Measurements from ENCODE around the gene SELENOS. TPM values are rescaled to one million over a fixed set of nuclear protein-coding genes. Genes with fewer than 3 reads are reported as not detected.

SELENOS gene
- total RNA-seq, 2 donors from 2014 or later: 68.3 to 113 TPM

DNA sequence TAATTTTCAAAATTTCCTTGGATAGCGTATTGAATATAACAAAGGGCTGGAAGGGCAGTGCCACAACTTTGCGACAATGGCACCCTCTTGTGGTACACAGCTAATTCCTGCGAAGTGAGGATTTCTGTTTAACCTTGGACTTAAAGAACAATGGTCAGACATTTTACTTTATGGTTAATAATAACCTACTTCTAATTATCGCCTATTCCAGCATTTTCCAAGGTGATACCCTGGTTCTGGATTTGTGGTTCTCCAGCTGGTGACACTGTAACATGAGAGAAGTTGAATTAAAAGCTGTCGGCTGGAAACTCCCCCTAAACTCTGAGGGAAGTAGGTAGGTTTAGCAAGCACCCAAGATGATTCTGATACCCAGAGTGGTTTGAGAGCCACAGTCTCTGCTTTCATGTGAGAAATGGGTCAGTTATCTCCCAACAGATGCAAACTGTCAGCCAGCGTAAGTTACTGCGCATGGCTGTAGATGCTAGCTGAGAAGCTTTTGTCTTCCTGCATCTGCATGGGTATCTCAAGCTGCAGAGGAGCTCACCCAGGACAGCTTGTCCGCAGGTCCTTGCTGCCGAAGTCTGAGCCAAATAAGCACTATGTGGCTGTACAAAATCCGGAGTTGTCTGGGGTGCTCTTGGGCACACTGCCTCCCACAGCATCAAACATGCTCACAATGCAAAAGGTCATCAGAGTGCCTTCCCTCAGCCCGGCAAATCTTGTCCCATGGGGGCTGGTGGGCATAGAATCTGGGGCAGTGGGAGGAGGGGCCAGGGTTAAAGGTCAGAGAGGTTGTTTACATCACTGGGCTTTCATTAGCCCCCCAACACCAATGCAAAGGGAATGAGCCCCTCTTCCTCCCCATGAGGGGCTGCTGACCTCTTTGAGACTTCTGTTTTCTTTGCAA is 18.8 kb downstream of the SELENOS start:
- no peaks in the 10 kb centered on the region for H3K9me3 Mint-ChIP-seq
- H3K27me3 Mint-ChIP-seq: peaks cover 11 to 21% of the 10 kb centered on the region in 2 donors
- H3K4me3 Mint-ChIP-seq: no peak overlapping the region
- peak; percentile 63 to 70 for ATAC-seq
- H3K36me3 Mint-ChIP-seq: no peaks in the 10 kb centered on the region
- no peak for DNase-seq (ENCODE audit: low spot score)
- H3K27ac Mint-ChIP-seq: peak overlapping the region in 1 of 2 donors; percentile 68
- peaks cover 15 to 26% of the 10 kb centered on the region in 2 donors for H3K4me1 Mint-ChIP-seq (ENCODE audit: low read depth in 2 of 2)

DNA sequence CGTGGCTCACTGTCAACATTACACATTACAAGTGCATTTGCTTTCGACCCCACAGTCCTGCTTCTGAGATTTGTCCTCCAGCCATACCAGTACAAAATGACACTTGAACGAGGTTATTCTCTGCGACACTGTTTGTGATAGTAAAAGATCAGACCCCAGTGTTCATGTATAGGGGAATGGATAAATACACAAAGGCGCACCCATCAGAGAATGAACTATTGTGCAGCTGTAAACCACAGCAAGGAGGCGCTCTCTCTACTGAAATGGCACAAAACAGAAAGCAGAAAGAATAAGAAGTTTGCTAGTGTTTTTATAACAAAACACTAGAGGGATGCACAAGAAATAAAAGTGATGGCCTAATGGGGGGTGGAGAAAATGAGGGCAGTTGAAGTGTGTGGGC is 20.5 kb downstream of the SELENOS start:
- H3K27me3 Mint-ChIP-seq: peaks cover 11 to 21% of the 10 kb centered on the region in 2 donors
- no peak for DNase-seq (ENCODE audit: low spot score)
- no peak overlapping the region for H3K4me3 Mint-ChIP-seq
- no peaks in the 10 kb centered on the region for H3K36me3 Mint-ChIP-seq
- peaks cover 24 to 26% of the 10 kb centered on the region in 2 donors for H3K4me1 Mint-ChIP-seq (ENCODE audit: low read depth in 2 of 2)
- no peak overlapping the region for H3K27ac Mint-ChIP-seq
- no peaks in the 10 kb centered on the region for H3K9me3 Mint-ChIP-seq
- ATAC-seq: no peak

DNA sequence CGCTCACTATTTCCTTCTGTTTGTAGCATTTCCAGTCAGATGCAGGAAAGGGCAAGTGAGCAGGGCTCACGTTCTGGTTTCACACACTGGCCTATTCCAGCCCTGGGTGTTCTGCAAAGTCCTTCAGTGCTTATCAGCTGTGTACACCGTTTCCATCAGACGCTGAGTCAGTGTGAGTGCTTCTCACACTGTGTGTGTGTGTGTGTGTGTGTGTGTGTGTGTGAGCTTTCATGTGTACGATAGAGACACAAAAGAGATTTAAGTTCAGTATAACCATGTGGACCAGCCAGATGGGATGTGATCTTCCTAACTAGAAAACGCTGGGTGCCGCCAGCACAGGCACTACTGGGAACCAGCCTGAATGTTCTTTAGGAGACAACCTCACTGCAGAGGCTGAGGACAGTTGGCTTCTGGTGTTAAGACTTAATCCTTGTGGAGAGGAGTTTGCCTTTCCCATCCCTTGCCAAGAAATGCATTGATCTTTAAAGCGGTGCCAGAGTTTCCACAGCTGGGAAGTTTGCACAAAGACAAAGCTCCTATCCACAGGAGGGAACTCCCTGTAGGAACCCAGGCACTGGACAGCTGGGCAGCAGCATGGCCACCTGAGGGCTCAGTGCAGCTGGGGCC is 21.6 kb downstream of the SELENOS start:
- ATAC-seq: no peak
- no peaks in the 10 kb centered on the region for H3K9me3 Mint-ChIP-seq
- H3K27ac Mint-ChIP-seq: peak overlapping the region in 1 of 2 donors; percentile 37
- H3K27me3 Mint-ChIP-seq: peaks cover 11 to 21% of the 10 kb centered on the region in 2 donors
- DNase-seq (ENCODE audit: low spot score): no peak
- H3K36me3 Mint-ChIP-seq: peaks cover under 1% of the 10 kb centered on the region
- H3K4me1 Mint-ChIP-seq (ENCODE audit: low read depth in 2 of 2): peaks cover 24 to 26% of the 10 kb centered on the region in 2 donors
- H3K4me3 Mint-ChIP-seq: no peak overlapping the region

DNA sequence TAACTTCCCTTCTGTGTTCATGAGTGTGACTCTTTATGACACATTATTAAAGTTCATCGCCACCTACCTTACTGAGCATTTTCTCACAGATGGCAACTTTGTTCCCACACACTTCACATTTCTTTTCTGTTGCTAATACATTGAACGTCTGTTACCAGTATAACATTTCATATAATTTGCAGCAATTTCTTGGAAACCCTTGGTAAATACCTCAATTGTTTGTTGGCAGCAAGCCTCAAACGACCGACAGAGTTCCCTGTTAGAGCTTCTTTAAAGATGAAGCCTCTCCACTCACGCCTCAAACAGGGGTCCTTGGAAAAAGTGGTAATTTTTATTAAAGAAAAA is 22.3 kb downstream of the SELENOS start:
- H3K4me3 Mint-ChIP-seq: no peak overlapping the region

DNA sequence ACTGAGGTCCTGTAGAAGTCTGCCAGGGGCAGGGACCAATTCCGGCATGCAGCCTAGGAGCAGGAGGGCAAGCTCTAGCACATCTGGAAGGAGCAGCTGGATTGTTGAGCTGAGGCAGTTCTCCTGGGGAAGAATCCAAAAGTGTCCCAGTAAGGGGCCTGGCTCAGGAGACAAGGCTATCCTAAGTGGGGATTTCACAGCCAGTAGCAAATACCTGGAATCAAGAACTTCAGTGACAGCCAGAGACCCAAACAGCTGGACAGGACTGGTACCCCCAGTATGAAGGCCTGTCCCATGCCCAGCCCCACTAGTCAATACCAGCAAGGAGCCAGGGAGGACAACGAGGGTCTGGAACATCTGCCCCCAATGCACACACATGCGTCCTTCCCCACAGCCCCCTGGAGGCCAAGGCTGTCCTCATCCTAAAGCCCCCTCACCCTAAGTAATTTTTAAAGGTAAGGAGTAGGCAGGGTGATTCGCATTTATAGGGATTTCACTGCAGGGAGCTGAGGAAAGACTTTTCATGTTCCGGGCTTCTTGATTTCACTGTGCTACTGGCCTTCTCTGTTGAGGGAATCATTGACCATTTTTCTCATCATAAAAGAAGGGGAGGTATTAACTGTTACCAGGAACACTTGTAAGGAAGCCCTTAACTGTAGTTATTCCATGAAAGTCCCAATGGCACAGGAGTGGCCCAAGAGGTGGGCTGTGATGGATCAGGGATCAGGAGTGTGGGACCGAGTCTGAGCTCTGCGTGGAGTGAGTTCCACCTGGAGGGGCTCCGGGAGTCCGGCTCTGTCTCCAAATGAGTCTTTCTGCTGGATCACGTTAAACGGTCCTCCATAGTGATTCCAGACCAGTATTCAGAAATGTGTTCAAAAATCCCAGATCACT is 22.9 kb downstream of the SELENOS start:
- ATAC-seq: no peak

More for the DNA sequence above, 22.3 kb downstream of the SELENOS start:
- Mint-ChIP-seq H3K4me1 (ENCODE audit: low read depth in 2 of 2) (peaks cover 30% of the 10 kb centered on the region in 2 donors), H3K27ac (peak overlapping the region in 1 of 2 donors; percentile 37), H3K36me3 (peaks cover 7% of the 10 kb centered on the region), H3K9me3 (no peaks in the 10 kb centered on the region), H3K27me3 (peaks cover 8 to 19% of the 10 kb centered on the region in 2 donors)
- no peak for ATAC-seq
- DNase-seq (ENCODE audit: low spot score): no peak

DNA sequence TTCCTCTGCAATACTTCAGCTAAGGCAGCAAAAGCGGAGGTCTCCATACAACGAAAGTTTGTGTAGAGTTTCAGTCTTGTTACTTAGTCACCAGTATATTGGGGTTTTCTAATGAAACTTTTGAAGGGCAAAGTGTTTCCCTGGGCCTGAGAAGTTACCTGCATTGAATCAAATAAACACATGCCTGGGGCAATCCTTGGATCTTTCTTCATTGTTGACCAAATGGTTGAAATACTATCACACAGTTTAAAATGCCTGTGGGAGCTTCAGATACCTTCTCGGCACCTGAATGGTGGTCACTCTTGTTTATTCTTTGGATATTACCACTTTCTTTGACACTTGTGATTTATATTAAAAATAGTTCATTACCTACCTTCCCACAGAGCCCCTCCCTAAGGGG is 24.4 kb downstream of the SELENOS start:
- no peaks in the 10 kb centered on the region for H3K9me3 Mint-ChIP-seq

More for the DNA sequence above, 22.9 kb downstream of the SELENOS start:
- Mint-ChIP-seq H3K9me3 (no peaks in the 10 kb centered on the region), H3K27ac (no peak overlapping the region), H3K36me3 (peaks cover 10% of the 10 kb centered on the region), H3K27me3 (peaks cover 4 to 12% of the 10 kb centered on the region in 2 donors), H3K4me1 (ENCODE audit: low read depth in 2 of 2) (peaks cover 34 to 35% of the 10 kb centered on the region in 2 donors), H3K4me3 (no peak overlapping the region)
- DNase-seq (ENCODE audit: low spot score): no peak

DNA sequence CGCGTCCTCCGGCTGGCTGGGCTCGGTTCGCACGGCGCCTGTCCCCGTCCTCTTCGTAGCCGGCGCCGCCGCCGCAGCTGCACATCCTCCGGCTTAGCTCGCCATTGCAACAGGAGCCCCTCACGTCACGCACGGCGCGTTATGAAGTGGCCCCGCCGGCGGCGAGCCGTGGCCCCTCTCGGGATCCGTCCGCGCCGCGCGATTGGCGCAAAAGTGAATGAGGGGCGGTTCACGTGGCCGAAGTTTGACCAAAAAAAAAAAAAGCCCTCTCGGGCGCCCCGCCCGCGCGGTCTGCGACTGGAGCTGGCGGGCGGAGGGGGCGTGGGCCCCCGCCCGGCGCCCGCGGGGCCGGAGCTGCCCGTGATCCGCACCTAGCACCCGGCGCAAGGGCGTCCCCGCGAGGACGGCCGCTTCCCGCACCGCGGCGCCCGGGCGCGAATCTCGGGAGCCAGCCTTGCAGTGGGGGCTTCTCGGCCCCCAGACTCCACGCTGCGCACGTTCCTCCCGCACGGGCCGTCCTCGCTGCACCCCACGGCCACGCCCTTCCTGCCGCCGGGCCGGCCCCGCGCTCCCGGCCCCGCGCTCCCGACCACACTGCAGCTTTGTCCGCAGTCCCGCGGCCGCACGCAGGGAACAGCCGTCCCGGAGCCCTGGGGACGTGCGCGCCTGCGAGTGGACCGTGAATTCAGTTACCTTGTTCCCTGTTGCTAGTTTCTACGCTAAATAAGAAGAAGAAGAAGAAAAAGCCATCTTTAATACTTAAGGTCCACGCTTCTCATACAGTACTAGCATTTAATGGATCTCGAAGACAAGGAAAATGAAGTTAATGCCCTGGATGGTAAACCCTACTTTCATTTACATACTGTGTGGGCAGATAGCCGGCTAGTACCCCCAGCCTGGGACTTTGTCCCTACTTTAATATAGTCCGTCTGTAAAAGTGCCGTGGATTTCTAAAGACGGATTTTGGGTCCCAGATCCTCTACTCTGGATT is 25.2 kb downstream of the SELENOS start, which contains the start of gene CHSY1:
CHSY1 (minus strand) TSS at position 219 of the 991 bp plus-strand sequence. CDS start 592 bp downstream, outside the sequence.
- Mint-ChIP-seq H3K9me3 (no peaks in the 10 kb centered on the region), H3K27ac (peak within 1 kb of the TSS; percentile 76 to 78), H3K4me1 (ENCODE audit: low read depth in 2 of 2) (peaks cover 45 to 49% of the 10 kb centered on the region in 2 donors), H3K4me3 (peak within 1 kb of the TSS; percentile 97), H3K27me3 (no peaks in the 10 kb centered on the region), H3K36me3 (peaks cover 10% of the 10 kb centered on the region)
- peak; percentile 84 to 94 for ATAC-seq
- peak; percentile 97 for DNase-seq (ENCODE audit: low spot score)

More for the DNA sequence above, 24.4 kb downstream of the SELENOS start:
- Mint-ChIP-seq H3K27me3 (no peaks in the 10 kb centered on the region), H3K4me3 (peak overlapping the region; percentile 91), H3K27ac (peak overlapping the region; percentile 71 to 78), H3K36me3 (peaks cover 10% of the 10 kb centered on the region), H3K4me1 (ENCODE audit: low read depth in 2 of 2) (peaks cover 38 to 42% of the 10 kb centered on the region in 2 donors)
- ATAC-seq (no peak), DNase-seq (ENCODE audit: low spot score) (no peak)

DNA sequence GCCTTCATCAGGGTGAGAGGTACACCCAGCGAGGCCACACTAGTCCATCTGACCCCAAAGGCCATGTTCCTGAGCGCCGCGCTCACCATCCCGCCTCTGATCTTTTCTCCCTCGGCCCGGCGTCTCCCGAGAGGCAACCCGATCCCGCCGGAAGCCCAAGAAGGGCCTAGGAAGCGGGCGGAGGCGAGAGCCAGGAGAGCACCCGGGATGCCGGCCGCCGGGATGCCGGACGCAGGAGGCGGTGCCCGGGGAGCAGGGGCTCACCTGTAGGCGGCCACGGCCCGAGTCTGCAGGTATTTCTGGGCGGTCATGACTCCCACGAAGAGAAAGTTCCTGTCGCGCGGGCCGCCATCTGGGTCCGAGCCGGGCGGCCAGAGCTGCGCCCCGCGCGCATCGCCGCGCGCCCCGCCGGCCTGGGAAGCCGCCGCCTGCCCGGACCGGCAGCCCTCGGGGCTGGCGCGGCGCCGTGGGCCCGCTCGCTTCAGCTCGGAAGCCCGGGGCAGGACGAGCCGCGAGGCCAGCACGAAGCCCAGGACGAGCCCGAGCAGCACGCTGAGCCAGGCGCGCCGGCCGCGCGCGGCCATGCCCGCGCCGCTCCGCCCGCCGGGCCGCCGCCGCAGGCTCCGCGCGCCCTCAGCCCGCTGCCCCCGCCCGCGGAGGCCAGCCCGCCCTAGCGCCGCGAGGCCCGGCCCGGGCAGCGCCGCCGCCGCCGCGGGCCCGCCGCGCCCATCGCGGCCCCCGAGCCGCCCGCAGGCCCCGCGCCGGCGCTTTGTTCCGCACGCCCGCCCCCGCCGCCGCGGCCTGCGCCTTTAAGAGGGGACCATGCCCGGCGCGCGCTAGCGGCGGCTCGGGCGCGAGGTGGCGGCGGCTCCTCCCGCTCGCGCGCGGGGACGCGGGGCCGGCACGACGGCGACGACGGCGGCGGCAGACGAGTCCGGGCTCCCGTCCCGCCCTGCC is 26.1 kb downstream of the SELENOS start:
- DNase-seq (ENCODE audit: low spot score): peak; percentile 61
- Mint-ChIP-seq H3K4me1 (ENCODE audit: low read depth in 2 of 2) (peaks cover 45 to 53% of the 10 kb centered on the region in 2 donors), H3K9me3 (no peaks in the 10 kb centered on the region), H3K36me3 (peaks cover 10% of the 10 kb centered on the region), H3K4me3 (peak overlapping the region; percentile 97), H3K27ac (peak overlapping the region; percentile 76 to 78), H3K27me3 (no peaks in the 10 kb centered on the region)
- ATAC-seq: peak; percentile 50 to 66

DNA sequence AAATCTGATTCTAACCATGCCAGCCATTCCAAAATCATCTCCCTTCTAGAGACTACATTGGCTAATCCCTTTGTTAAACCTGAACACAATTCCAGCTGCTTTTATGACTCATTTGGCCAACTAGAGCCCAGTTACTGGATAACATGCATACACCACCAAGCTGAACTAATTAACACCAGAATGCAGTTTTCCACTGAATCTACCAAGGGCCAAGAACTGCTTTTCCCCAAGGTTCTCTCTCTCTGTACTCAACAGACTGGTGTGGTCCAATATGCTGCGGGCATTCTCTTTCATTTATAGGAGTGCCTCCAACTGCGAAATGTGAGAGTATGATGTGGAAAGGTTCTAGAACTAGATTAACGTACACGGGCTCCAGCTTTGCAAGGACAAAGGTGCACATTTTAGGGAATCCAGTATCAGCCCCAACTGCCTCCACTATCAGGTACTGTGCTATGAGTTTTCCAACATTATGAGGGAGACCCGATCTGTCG is 26.9 kb downstream of the SELENOS start:
- Mint-ChIP-seq H3K27me3 (no peaks in the 10 kb centered on the region), H3K36me3 (peaks cover 10% of the 10 kb centered on the region), H3K27ac (peak overlapping the region; percentile 8 to 76), H3K4me3 (peak overlapping the region; percentile 97), H3K9me3 (no peaks in the 10 kb centered on the region), H3K4me1 (ENCODE audit: low read depth in 2 of 2) (peaks cover 46 to 57% of the 10 kb centered on the region in 2 donors)
- no peak for ATAC-seq
- DNase-seq (ENCODE audit: low spot score): no peak

DNA sequence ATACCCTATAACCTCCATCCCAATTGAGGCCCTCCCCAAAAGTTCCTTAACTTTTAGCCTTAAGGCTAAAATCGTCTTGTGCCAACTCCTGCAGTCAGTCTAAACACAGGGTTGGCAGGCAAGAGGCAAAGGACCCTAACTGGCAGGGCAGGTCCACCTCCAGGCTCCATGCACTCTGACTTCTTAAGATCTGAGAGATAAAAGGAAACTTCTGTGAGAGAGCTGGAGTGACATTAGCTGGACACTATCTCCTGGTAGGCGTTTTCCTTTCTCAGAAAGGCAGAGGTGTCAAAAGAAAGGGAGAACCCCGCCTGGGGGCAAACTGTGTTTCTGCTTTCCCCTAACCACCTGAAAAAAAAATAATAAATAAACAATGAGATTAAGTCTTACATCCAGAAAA is 29.0 kb downstream of the SELENOS start:
- H3K4me1 Mint-ChIP-seq (ENCODE audit: low read depth in 2 of 2): peaks cover 62 to 73% of the 10 kb centered on the region in 2 donors
- peak overlapping the region; percentile 70 to 76 for H3K27ac Mint-ChIP-seq
- ATAC-seq: no peak
- peaks cover 10% of the 10 kb centered on the region for H3K36me3 Mint-ChIP-seq
- H3K4me3 Mint-ChIP-seq: peak overlapping the region; percentile 97
- H3K9me3 Mint-ChIP-seq: no peaks in the 10 kb centered on the region
- no peak for DNase-seq (ENCODE audit: low spot score)
- H3K27me3 Mint-ChIP-seq: no peaks in the 10 kb centered on the region

Data from natural killer cell treated with Interleukin-12 subunit alpha and Interleukin-12 subunit beta and Interleukin-15 and Interleukin-18, amount 100 ng/mL, for 72 hours (primary cell).